HEK293 (cell line): ENCODE data around the gene PTPRN2.

Experiments
- GLI4 ChIP-seq: fragments of 450-650 bp; formaldehyde crosslinking; IDR thresholded peaks from 2 replicates; pipeline ENCODE4 v1.5.1; 2016; ENCODE audit warnings: missing biosample characterization, missing genetic modification characterization
- SETDB1 ChIP-seq: IDR thresholded peaks from one replicate; pipeline ENCODE4 v1.6.1; 2017; ENCODE audit warnings: mild to moderate bottlenecking, low read length, moderate library complexity, mixed read lengths; ENCODE audit not compliant: insufficient read length
- TRIM28 ChIP-seq: IDR thresholded peaks from 2 replicates; pipeline ENCODE4 v1.6.1; 2011; ENCODE audit warnings: low read length, control low read depth, borderline replicate concordance
- ZNF26 ChIP-seq: fragments of 450-650 bp; formaldehyde crosslinking; IDR thresholded peaks from 2 replicates; pipeline ENCODE4 v1.5.1; 2016; ENCODE audit warnings: missing biosample characterization, missing genetic modification characterization
- ZNF274 ChIP-seq, 2 experiments: fragments of 200-500 bp in 1 of 2; fragments of 450-650 bp in 1 of 2; sonication (Bioruptor generic) in 1 of 2; formaldehyde crosslinking in 1 of 2; IDR thresholded peaks; 2 replicates each; pipeline versions ENCODE4 v1.5.1 to v1.6.1; 2014 to 2016; ENCODE audit warnings: borderline replicate concordance in 1 of 2, inconsistent platforms in 1 of 2, low read length in 1 of 2, missing biosample characterization in 1 of 2, missing genetic modification characterization in 1 of 2
- ZNF394 ChIP-seq: fragments of 450-650 bp; formaldehyde crosslinking; IDR thresholded peaks from 2 replicates; pipeline ENCODE4 v1.5.1; 2016; ENCODE audit warnings: missing biosample characterization, missing genetic modification characterization, mild to moderate bottlenecking, moderate library complexity, borderline replicate concordance
- ZNF560 ChIP-seq: fragments of 450-650 bp; formaldehyde crosslinking; IDR thresholded peaks from 2 replicates; pipeline ENCODE4 v1.5.1; 2017; ENCODE audit warnings: missing biosample characterization, missing genetic modification characterization, borderline replicate concordance
- ZNF596 ChIP-seq: fragments of 450-650 bp; IDR thresholded peaks from 2 replicates; pipeline ENCODE4 v1.5.0; 2018; ENCODE audit warnings: missing biosample characterization, mild to moderate bottlenecking, missing genetic modification characterization, moderate library complexity
- ZNF654 ChIP-seq: fragments of 450-650 bp; formaldehyde crosslinking; IDR thresholded peaks from 2 replicates; pipeline ENCODE4 v1.5.1; 2016; ENCODE audit warnings: low read depth, missing biosample characterization, missing genetic modification characterization
- ZNF677 ChIP-seq: fragments of 450-650 bp; IDR thresholded peaks from 2 replicates; pipeline ENCODE4 v1.5.0; 2018; ENCODE audit warnings: missing biosample characterization, mild to moderate bottlenecking, missing genetic modification characterization, moderate library complexity
- TF ChIP-seq, protein P1 (sequence below): fragments of 450-650 bp; formaldehyde crosslinking; IDR thresholded peaks from 2 replicates; pipeline ENCODE4 v1.5.1; 2016; ENCODE audit warnings: missing biosample characterization, missing genetic modification characterization
- TF ChIP-seq, protein P2 (sequence below): fragments of 450-650 bp; formaldehyde crosslinking; IDR thresholded peaks from 2 replicates; pipeline ENCODE4 v1.5.1; 2016; ENCODE audit warnings: missing biosample characterization, missing genetic modification characterization
- TF ChIP-seq, protein P3 (sequence below): fragments of 450-650 bp; formaldehyde crosslinking; IDR thresholded peaks from 2 replicates; pipeline ENCODE4 v1.5.1; 2017; ENCODE audit warnings: missing biosample characterization, missing genetic modification characterization
- TF ChIP-seq, protein P4 (sequence below): fragments of 450-650 bp; formaldehyde crosslinking; conservative IDR thresholded peaks from 2 replicates; pipeline ENCODE4 v1.5.1; 2016; ENCODE audit warnings: low read depth, missing biosample characterization, missing genetic modification characterization

DNA sequence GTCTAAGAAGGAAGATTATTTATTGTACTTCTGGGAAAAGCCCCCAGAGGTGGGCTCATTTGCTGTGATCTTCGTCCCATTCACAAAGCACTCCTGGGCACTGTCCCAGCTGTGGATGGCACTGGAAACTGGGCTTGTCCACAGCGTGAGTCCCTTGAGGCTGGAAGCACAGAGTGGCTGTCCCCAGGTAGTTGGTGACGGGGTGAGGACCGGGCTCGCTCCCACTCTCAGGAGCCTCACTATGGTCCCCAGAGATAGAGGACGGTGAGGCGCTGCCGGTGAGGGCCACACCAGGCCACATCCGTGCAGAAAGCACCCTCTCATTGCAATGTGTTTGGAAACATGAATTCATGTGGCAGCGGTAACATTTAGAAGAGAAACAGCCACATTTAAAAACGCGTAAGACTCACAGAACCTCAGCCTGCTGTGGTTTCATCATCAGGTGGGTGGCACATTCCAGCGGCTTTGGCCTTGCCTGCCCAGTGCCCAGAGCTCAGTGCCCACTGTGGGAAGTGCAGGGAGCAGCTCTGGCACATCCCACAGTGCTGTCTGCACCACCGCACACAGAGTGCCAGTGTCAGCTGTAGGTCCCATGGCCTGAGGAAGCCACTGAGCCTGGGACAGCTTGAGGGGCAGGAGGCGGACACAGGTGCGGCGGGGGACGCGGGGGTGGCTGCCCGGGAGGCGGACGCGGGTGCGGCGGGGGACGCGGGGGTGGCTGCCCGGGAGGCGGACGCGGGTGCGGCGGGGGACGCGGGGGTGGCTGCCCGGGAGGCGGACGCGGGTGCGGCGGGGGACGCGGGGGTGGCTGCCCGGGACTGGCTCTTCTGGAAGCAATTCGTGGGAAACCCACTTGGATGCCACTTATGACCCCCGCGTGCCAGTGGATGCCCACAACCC lies 801.0 kb downstream of the PTPRN2 start:
- TF ChIP-seq ZNF560 (tag by site-specific recombination): no peak
- TF ChIP-seq ZNF274 (IDR thresholded peaks at IDR 0.05; ENCODE audit: low read length): no peak
- TF ChIP-seq ZNF274 (tag by site-specific recombination; IDR thresholded peaks at IDR 0.05; ENCODE audit: borderline replicate concordance): no peak
- TF ChIP-seq, protein P1, sequence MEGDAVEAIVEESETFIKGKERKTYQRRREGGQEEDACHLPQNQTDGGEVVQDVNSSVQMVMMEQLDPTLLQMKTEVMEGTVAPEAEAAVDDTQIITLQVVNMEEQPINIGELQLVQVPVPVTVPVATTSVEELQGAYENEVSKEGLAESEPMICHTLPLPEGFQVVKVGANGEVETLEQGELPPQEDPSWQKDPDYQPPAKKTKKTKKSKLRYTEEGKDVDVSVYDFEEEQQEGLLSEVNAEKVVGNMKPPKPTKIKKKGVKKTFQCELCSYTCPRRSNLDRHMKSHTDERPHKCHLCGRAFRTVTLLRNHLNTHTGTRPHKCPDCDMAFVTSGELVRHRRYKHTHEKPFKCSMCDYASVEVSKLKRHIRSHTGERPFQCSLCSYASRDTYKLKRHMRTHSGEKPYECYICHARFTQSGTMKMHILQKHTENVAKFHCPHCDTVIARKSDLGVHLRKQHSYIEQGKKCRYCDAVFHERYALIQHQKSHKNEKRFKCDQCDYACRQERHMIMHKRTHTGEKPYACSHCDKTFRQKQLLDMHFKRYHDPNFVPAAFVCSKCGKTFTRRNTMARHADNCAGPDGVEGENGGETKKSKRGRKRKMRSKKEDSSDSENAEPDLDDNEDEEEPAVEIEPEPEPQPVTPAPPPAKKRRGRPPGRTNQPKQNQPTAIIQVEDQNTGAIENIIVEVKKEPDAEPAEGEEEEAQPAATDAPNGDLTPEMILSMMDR: no peak
- TF ChIP-seq ZNF654 (tag by site-specific recombination): no peak
- TF ChIP-seq, protein P2, sequence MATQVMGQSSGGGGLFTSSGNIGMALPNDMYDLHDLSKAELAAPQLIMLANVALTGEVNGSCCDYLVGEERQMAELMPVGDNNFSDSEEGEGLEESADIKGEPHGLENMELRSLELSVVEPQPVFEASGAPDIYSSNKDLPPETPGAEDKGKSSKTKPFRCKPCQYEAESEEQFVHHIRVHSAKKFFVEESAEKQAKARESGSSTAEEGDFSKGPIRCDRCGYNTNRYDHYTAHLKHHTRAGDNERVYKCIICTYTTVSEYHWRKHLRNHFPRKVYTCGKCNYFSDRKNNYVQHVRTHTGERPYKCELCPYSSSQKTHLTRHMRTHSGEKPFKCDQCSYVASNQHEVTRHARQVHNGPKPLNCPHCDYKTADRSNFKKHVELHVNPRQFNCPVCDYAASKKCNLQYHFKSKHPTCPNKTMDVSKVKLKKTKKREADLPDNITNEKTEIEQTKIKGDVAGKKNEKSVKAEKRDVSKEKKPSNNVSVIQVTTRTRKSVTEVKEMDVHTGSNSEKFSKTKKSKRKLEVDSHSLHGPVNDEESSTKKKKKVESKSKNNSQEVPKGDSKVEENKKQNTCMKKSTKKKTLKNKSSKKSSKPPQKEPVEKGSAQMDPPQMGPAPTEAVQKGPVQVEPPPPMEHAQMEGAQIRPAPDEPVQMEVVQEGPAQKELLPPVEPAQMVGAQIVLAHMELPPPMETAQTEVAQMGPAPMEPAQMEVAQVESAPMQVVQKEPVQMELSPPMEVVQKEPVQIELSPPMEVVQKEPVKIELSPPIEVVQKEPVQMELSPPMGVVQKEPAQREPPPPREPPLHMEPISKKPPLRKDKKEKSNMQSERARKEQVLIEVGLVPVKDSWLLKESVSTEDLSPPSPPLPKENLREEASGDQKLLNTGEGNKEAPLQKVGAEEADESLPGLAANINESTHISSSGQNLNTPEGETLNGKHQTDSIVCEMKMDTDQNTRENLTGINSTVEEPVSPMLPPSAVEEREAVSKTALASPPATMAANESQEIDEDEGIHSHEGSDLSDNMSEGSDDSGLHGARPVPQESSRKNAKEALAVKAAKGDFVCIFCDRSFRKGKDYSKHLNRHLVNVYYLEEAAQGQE: no peak
- TF ChIP-seq SETDB1: no peak
- TF ChIP-seq, protein P3, sequence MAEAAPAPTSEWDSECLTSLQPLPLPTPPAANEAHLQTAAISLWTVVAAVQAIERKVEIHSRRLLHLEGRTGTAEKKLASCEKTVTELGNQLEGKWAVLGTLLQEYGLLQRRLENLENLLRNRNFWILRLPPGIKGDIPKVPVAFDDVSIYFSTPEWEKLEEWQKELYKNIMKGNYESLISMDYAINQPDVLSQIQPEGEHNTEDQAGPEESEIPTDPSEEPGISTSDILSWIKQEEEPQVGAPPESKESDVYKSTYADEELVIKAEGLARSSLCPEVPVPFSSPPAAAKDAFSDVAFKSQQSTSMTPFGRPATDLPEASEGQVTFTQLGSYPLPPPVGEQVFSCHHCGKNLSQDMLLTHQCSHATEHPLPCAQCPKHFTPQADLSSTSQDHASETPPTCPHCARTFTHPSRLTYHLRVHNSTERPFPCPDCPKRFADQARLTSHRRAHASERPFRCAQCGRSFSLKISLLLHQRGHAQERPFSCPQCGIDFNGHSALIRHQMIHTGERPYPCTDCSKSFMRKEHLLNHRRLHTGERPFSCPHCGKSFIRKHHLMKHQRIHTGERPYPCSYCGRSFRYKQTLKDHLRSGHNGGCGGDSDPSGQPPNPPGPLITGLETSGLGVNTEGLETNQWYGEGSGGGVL (tag by site-specific recombination): no peak
- TF ChIP-seq ZNF394 (tag by site-specific recombination): no peak
- no peak for TF ChIP-seq ZNF677 (tag by site-specific recombination)
- no peak for TF ChIP-seq TRIM28
- TF ChIP-seq, protein P4, sequence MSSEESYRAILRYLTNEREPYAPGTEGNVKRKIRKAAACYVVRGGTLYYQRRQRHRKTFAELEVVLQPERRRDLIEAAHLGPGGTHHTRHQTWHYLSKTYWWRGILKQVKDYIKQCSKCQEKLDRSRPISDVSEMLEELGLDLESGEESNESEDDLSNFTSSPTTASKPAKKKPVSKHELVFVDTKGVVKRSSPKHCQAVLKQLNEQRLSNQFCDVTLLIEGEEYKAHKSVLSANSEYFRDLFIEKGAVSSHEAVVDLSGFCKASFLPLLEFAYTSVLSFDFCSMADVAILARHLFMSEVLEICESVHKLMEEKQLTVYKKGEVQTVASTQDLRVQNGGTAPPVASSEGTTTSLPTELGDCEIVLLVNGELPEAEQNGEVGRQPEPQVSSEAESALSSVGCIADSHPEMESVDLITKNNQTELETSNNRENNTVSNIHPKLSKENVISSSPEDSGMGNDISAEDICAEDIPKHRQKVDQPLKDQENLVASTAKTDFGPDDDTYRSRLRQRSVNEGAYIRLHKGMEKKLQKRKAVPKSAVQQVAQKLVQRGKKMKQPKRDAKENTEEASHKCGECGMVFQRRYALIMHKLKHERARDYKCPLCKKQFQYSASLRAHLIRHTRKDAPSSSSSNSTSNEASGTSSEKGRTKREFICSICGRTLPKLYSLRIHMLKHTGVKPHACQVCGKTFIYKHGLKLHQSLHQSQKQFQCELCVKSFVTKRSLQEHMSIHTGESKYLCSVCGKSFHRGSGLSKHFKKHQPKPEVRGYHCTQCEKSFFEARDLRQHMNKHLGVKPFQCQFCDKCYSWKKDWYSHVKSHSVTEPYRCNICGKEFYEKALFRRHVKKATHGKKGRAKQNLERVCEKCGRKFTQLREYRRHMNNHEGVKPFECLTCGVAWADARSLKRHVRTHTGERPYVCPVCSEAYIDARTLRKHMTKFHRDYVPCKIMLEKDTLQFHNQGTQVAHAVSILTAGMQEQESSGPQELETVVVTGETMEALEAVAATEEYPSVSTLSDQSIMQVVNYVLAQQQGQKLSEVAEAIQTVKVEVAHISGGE (tag by site-specific recombination): no peak
- TF ChIP-seq ZNF26 (tag by site-specific recombination): no peak
- TF ChIP-seq GLI4 (tag by site-specific recombination): no peak
- TF ChIP-seq ZNF596 (tag by site-specific recombination): no peak
